SU-DHL-6 (cell line): Measurements from ENCODE around the gene IRF7.

Source experiments
- H2AFZ ChIP-seq: fragments of 200-600 bp; sonication (generic); 2 replicates; pipeline ENCODE4 v1.6.1; 2014; ENCODE audit warnings: low read depth, mild to moderate bottlenecking, moderate library complexity, mixed read lengths, antibody characterized with exemption, low read length; ENCODE audit not compliant: severe bottlenecking
- H3F3A ChIP-seq: fragments of 200-600 bp; shearing (Covaris generic); 2 replicates; pipeline ENCODE4 v1.6.0; 2016; ENCODE audit warnings: antibody characterized with exemption, mild to moderate bottlenecking; ENCODE audit not compliant: insufficient read depth
- H3K27ac ChIP-seq: fragments of 200-600 bp; sonication (generic); 2 replicates; pipeline ENCODE4 v1.5.1; 2016; ENCODE audit warnings: low read depth, mild to moderate bottlenecking, low read length, moderate library complexity, mixed read lengths
- H3K27me3 ChIP-seq: fragments of 200-600 bp; sonication (generic), shearing (Covaris generic); 2 replicates; pipeline ENCODE4 v1.6.0; 2014; ENCODE audit warnings: mild to moderate bottlenecking, low read length
- H3K36me3 ChIP-seq: fragments of 200-600 bp; sonication (generic); 2 replicates; pipeline ENCODE4 v1.6.1; 2014; ENCODE audit warnings: mild to moderate bottlenecking, low read length, mixed read lengths
- H3K4me2 ChIP-seq: fragments of 300-600, 200-600 bp; shearing (Covaris generic), sonication (generic); 2 replicates; pipeline ENCODE4 v1.6.0; 2014; ENCODE audit warnings: low read length, low read depth, mild to moderate bottlenecking; ENCODE audit not compliant: poor library complexity, severe bottlenecking
- H3K4me3 ChIP-seq: fragments of 200-600 bp; sonication (generic); 2 replicates; pipeline ENCODE4 v1.5.1; 2014; ENCODE audit warnings: antibody characterized with exemption, low read length, mild to moderate bottlenecking, mixed read lengths; ENCODE audit not compliant: insufficient read depth, poor library complexity, severe bottlenecking
- H3K79me2 ChIP-seq: fragments of 200-600 bp; sonication (generic); 2 replicates; pipeline ENCODE4 v1.6.1; 2014; ENCODE audit warnings: mild to moderate bottlenecking, low read length, moderate library complexity; ENCODE audit not compliant: insufficient read depth
- H3K9ac ChIP-seq: fragments of 200-600 bp; sonication (generic); 2 replicates; pipeline ENCODE4 v1.7.0; 2014; ENCODE audit warnings: mild to moderate bottlenecking, low read length
- H3K9me2 ChIP-seq: fragments of 200-600 bp; sonication (generic); replicated peaks from 2 replicates; pipeline ENCODE4 v1.6.1; 2014; ENCODE audit warnings: low read length; ENCODE audit not compliant: insufficient read depth
- H3K9me3 ChIP-seq: fragments of 200-600 bp; sonication (generic); 2 replicates; pipeline ENCODE4 v1.6.1; 2014; ENCODE audit warnings: low read length, mixed read lengths; ENCODE audit not compliant: insufficient read depth
- H4K20me1 ChIP-seq: fragments of 200-600 bp; sonication (generic); 2 replicates; pipeline ENCODE4 v1.6.1; 2014; ENCODE audit warnings: low read depth, mild to moderate bottlenecking, antibody characterized with exemption, low read length, moderate library complexity, mixed read lengths
- EZH2phosphoT487 ChIP-seq: fragments of 200-600 bp; sonication (generic), shearing (Covaris generic); conservative IDR thresholded peaks from 2 replicates; pipeline ENCODE4 v1.6.1; 2018; ENCODE audit warnings: mild to moderate bottlenecking, antibody characterized with exemption, low read length, moderate library complexity, mixed read lengths
- TF ChIP-seq, protein P1 (sequence below): fragments of 200-600 bp; sonication (generic); IDR thresholded peaks from one replicate; pipeline ENCODE4 v1.5.1; 2017; ENCODE audit warnings: antibody characterized with exemption, mild to moderate bottlenecking, low read length, moderate library complexity; ENCODE audit not compliant: insufficient read depth, poor library complexity, severe bottlenecking

Gene IRF7

DNA sequence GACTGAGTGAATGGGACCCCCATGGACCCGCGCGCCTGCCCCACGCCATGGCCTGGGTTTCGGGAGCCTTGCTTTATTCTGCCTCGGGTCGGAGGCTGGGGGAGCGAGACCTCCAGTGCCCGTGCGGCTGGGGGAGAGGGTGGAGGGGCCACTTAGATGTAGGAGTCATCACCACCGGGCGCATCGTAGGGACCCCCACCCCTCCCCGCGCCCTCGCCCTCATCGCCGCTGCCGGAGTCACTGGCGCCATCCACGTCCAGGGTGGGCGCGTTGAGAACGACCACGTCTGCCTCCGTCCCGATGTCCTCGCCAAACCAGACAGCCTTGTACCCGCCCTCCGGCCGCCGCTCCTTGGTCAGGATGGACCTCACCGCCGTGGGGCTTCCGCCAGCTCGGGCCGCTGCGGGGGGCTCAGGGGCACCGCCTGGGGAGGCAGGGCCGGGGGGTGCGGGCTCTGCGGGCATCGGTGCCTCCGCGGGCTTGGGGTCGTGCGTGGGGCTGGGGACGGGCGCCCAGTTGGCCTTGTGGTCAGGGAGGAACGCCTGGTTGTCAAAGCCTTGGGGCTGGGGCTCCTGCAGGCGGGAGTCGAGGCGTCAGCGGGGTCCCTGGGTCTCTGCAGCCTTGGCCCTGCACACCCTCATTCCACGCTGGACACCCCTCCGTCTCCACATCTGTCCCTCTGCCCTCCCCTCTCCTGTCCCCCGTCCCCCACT lies 1.6 kb upstream of the IRF7 start:
- Histone ChIP-seq H3K9me2 (no peaks in the 10 kb centered on the region), H3K27ac (no peak overlapping the region), H3K36me3 (no peaks in the 10 kb centered on the region), H3F3A (peaks cover 3% of the 10 kb centered on the region), H3K79me2 (no peaks in the 10 kb centered on the region), H3K4me3 (no peak overlapping the region), H3K4me2 (no peak overlapping the region), H3K9me3 (no peaks in the 10 kb centered on the region), H3K9ac (no peak overlapping the region), H2AFZ (no peak overlapping the region), H4K20me1 (no peaks in the 10 kb centered on the region; the same call in 1 of the 2 replicates), H3K27me3 (no peaks in the 10 kb centered on the region)
- TF ChIP-seq EZH2phosphoT487 = no peak
- TF ChIP-seq, protein P1, sequence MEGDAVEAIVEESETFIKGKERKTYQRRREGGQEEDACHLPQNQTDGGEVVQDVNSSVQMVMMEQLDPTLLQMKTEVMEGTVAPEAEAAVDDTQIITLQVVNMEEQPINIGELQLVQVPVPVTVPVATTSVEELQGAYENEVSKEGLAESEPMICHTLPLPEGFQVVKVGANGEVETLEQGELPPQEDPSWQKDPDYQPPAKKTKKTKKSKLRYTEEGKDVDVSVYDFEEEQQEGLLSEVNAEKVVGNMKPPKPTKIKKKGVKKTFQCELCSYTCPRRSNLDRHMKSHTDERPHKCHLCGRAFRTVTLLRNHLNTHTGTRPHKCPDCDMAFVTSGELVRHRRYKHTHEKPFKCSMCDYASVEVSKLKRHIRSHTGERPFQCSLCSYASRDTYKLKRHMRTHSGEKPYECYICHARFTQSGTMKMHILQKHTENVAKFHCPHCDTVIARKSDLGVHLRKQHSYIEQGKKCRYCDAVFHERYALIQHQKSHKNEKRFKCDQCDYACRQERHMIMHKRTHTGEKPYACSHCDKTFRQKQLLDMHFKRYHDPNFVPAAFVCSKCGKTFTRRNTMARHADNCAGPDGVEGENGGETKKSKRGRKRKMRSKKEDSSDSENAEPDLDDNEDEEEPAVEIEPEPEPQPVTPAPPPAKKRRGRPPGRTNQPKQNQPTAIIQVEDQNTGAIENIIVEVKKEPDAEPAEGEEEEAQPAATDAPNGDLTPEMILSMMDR = no peak

DNA sequence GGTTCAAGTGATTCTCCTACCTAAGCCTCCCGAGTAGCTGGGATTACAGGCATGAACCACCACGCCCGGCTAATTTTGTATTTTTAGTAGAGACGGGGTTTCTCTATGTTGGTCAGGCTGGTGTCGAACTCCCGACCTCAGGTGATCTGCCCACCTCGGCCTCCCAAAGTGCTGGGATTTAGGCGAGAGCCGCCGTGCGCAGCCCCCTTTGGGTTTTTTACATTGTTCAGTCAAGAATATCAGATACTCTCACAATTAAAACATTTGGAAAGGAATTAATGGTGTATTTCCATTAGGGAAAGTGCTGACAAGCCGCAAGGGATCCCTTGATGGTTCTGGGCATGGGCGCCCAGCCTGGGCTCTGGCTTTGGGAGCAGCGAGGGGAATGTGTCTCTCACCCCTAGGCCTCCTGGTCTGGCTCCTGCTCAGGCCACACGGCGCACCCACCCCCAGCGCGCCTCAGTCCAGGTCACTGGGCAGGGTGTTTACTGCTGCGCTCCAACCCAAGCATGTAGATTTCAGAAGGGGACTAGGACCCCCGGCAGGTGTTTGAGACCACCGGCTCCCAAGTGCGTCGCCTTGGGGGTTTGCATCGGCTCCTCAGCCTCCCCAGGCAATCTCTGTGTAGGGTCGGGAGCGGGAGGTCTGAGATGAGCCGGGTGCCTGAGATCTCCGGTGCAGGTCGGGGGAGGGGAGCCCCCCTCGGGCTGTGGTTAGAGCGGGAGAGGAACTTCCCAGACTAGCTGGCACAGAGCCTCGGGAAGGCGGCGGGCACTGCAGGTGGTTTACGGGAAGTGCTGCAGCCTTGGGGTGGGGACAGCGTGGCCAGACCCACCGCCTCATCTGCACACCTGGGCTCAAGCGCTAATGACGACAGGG lies 809 bp upstream of the IRF7 start:
- Histone ChIP-seq H3K79me2 (no peaks in the 10 kb centered on the region), H3K9me2 (no peaks in the 10 kb centered on the region), H4K20me1 (no peaks in the 10 kb centered on the region; the same call in 1 of the 2 replicates), H3K9me3 (no peaks in the 10 kb centered on the region), H3K36me3 (no peaks in the 10 kb centered on the region), H2AFZ (peak overlapping the region; percentile 72), H3F3A (peaks cover 10% of the 10 kb centered on the region), H3K4me2 (peak overlapping the region; percentile 87), H3K27ac (peak overlapping the region; percentile 86), H3K27me3 (no peaks in the 10 kb centered on the region), H3K4me3 (peak overlapping the region; percentile 91), H3K9ac (peak overlapping the region; percentile 73)
- TF ChIP-seq EZH2phosphoT487 = no peak
- TF ChIP-seq, protein P1 = no peak

DNA sequence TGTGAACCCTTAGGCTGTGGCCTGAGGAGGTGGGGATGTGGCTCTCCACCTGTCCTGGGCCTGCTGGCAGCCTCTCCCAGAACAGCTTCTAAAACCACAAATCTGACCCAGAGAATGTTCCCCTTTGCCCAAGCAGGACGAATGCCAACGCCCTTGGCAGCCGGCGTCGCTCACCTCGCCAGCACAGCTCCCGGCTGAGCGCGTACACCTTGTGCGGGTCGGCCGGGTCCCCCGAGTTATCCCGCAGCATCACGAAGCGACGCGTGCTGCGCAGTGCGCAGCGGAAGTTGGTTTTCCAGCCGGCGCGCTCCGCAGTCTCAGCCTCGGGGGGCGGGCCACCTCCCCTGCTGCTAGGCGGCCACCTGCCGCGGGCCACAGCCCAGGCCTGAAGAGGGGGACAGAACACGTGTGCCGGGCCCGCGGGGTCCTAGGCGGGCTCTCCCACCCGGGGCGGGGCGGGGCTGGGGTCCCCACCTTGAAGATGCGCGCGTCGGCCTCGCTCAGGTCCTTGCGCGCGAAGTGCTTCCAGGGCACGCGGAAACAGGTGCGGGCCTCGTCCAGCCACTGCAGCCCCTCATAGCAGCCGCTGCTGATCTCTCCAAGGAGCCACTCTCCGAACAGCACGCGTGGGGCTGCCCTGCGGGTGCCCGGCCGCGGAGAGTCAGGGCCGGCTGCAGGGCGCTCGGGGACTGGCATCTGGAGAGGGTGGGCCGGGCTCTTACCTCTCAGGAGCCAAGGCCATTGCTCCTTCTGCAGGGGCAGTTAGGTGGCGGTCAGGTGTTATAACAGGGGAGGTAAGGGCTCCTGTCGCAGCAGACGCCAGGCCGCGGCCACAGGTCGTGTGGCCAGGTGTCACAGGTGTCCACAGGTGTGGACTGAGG lies 887 bp downstream of the IRF7 start:
- no peaks in the 10 kb centered on the region for H3K79me2 ChIP-seq
- no peak overlapping the region for H2AFZ ChIP-seq
- H3K27ac ChIP-seq = peak overlapping the region; percentile 86

More for the DNA sequence above, 887 bp downstream of the IRF7 start:
- H3K9me3 ChIP-seq = no peaks in the 10 kb centered on the region
- H3K4me2 ChIP-seq = peak overlapping the region; percentile 87
- H3K9me2 ChIP-seq = no peaks in the 10 kb centered on the region
- no peaks in the 10 kb centered on the region for H3K36me3 ChIP-seq
- H3K4me3 ChIP-seq = peak overlapping the region; percentile 91
- H4K20me1 ChIP-seq = no peaks in the 10 kb centered on the region; the same call in 1 of the 2 replicates
- H3F3A ChIP-seq = peaks cover 10% of the 10 kb centered on the region
- no peaks in the 10 kb centered on the region for H3K27me3 ChIP-seq
- peak overlapping the region; percentile 73 for H3K9ac ChIP-seq
- TF ChIP-seq EZH2phosphoT487 = no peak
- TF ChIP-seq, protein P1 = no peak
